ENCODE data around the gene MRAP2. TPM values are rescaled to one million over a fixed set of nuclear protein-coding genes. Genes with fewer than 3 reads are reported as not detected.

Gene MRAP2
- total RNA-seq, 4 donors from 2014 or later = 2.2 to 7.6 (median 4.4) TPM

GRCh38 chr6:84043555-84043954, 10.0 kb downstream of the MRAP2 start:
- Histone ChIP-seq H3K4me1 (no peaks in the 10 kb centered on the region), H3K9me3 (no peaks in the 10 kb centered on the region), H3K4me3 (no peak overlapping the region), H3K27me3 (no peaks in the 10 kb centered on the region), H3K27ac (no peak overlapping the region), H3K36me3 (no peaks in the 10 kb centered on the region)
- no peak for DNase-seq (ENCODE audit: low spot score in 2 of 2)
- TF ChIP-seq POLR2A (IDR thresholded peaks at IDR 0.05) (no peak), EP300 (IDR thresholded peaks at IDR 0.05) (no peak), CTCF (IDR thresholded peaks at IDR 0.05) (no peak)
- WGBS, 2 donors = 50 to 57% methylated on average over 1 of the region's 1 CpG

- TF ChIP-seq EP300 (IDR thresholded peaks at IDR 0.05) (no peak), POLR2A (IDR thresholded peaks at IDR 0.05) (no peak), CTCF (IDR thresholded peaks at IDR 0.05) (no peak)
- no peak for DNase-seq (ENCODE audit: low spot score in 2 of 2)
- Histone ChIP-seq H3K27me3 (no peaks in the 10 kb centered on the region), H3K4me1 (peaks cover 0 to 8% (median 0%) of the 10 kb centered on the region in 4 donors), H3K27ac (no peak overlapping the region), H3K9me3 (no peaks in the 10 kb centered on the region), H3K36me3 (no peaks in the 10 kb centered on the region), H3K4me3 (no peak overlapping the region)
- WGBS, 2 donors = 0 to 80% methylated on average over 1 of the region's 1 CpG
Observed at GRCh38 chr6:84046755-84047154, 13.2 kb downstream of the MRAP2 start.

GRCh38 chr6:84048588-84048987, 15.0 kb downstream of the MRAP2 start:
- Histone ChIP-seq H3K36me3 (no peaks in the 10 kb centered on the region), H3K27ac (no peak overlapping the region), H3K9me3 (no peaks in the 10 kb centered on the region), H3K4me3 (no peak overlapping the region), H3K27me3 (no peaks in the 10 kb centered on the region), H3K4me1 (peaks cover 0 to 23% (median 0%) of the 10 kb centered on the region in 4 donors)
- no peak for DNase-seq (ENCODE audit: low spot score in 2 of 2)
- WGBS, 2 donors = 92 to 95% methylated on average over 5 of the region's 5 CpGs
- TF ChIP-seq EP300 (IDR thresholded peaks at IDR 0.05) (no peak), CTCF (IDR thresholded peaks at IDR 0.05) (no peak), POLR2A (IDR thresholded peaks at IDR 0.05) (no peak)

- no peak overlapping the region for H3K4me3 ChIP-seq
- TF ChIP-seq CTCF (IDR thresholded peaks at IDR 0.05) (no peak), POLR2A (IDR thresholded peaks at IDR 0.05) (no peak), EP300 (IDR thresholded peaks at IDR 0.05) (no peak)
- DNase-seq (ENCODE audit: low spot score in 2 of 2) = no peak
- H3K36me3 ChIP-seq = no peaks in the 10 kb centered on the region
- peak overlapping the region in 1 of 4 donors; percentile 6 for H3K27ac ChIP-seq
- no peaks in the 10 kb centered on the region for H3K27me3 ChIP-seq
- no peaks in the 10 kb centered on the region for H3K9me3 ChIP-seq
- WGBS, 2 donors = 86 to 88% methylated on average over 5 of the region's 5 CpGs
- H3K4me1 ChIP-seq = peaks cover 0 to 23% (median 0%) of the 10 kb centered on the region in 4 donors
Observed at GRCh38 chr6:84050408-84050807, 16.8 kb downstream of the MRAP2 start.

- DNase-seq (ENCODE audit: low spot score in 2 of 2) = peak; percentile 67 to 71
- peak overlapping the region in 1 of 4 donors; percentile 13 for H3K4me3 ChIP-seq
Observed at GRCh38 chr6:84052204-84052882, 18.8 kb downstream of the MRAP2 start.

More at GRCh38 chr6:84052204-84052882, 18.8 kb downstream of the MRAP2 start:
- no peaks in the 10 kb centered on the region for H3K36me3 ChIP-seq
- TF ChIP-seq EP300 (IDR thresholded peaks at IDR 0.05) = peak in 1 of 2 donors; percentile 76
- no peak for TF ChIP-seq POLR2A (IDR thresholded peaks at IDR 0.05)
- WGBS, 2 donors = 14 to 15% methylated on average over 7 of the region's 7 CpGs
- H3K27ac ChIP-seq = peak overlapping the region; percentile 7 to 81 (median 52)
- H3K4me1 ChIP-seq = peaks cover 0 to 39% (median 2%) of the 10 kb centered on the region in 4 donors
- no peaks in the 10 kb centered on the region for H3K9me3 ChIP-seq
- no peaks in the 10 kb centered on the region for H3K27me3 ChIP-seq
